Adrenal gland (tissue), 12 donors: ENCODE results near the gene ZNF43. TPM values are rescaled to one million over a fixed set of nuclear protein-coding genes. Genes with fewer than 3 reads are reported as not detected.
A peak's percentile ranks its signal among the peaks of the same experiment; 100 is the strongest.

ENCODE experiments used
- DNase-seq, 7 donors: peaks; one replicate each; pipeline ENCODE4 v3.0.0-alpha.2; 2019 to 2020
- H3K27ac ChIP-seq, 5 donors: fragments of 200-600 bp; sonication (generic) in 4 of 5; 1 replicate in 3 of 5; 2 replicates in 2 of 5; pipeline versions ENCODE4 v1.5.1 to v1.8.0; 2016 to 2020; ENCODE audit warnings: mild to moderate bottlenecking in 1 of 5
- H3K27me3 ChIP-seq: fragments of 200-600 bp; 2 replicates; pipeline ENCODE4 v1.8.0; 2021
- H3K36me3 ChIP-seq, 2 donors: fragments of 200-600 bp; replicated peaks in 1 of 2; 1 replicate in 1 of 2; 2 replicates in 1 of 2; pipeline versions ENCODE4 v1.5.1 to v1.8.0; 2018 to 2022
- H3K4me1 ChIP-seq, 2 donors: fragments of 200-600 bp; replicated peaks in 1 of 2; 1 replicate in 1 of 2; 2 replicates in 1 of 2; pipeline versions ENCODE4 v1.5.1 to v1.8.0; 2018 to 2021
- H3K4me3 ChIP-seq, 4 donors: fragments of 200-600 bp; sonication (generic) in 3 of 4; one replicate each; pipeline ENCODE4 v1.5.1; 2016 to 2018
- H3K9me3 ChIP-seq, 3 donors: fragments of 200-600 bp; sonication (generic) in 1 of 3; replicated peaks in 1 of 3; 1 replicate in 2 of 3; 2 replicates in 1 of 3; pipeline versions ENCODE4 v1.5.1 to v1.8.0; 2016 to 2021
- CTCF ChIP-seq, 6 experiments: fragments of 450-650 bp in 4 of 6; fragments of 200-600 bp in 2 of 6; sonication (generic) in 1 of 6; IDR thresholded peaks; 1 replicate in 5 of 6; 2 replicates in 1 of 6; pipeline versions ENCODE4 v1.5.1 to v1.8.0; 2016 to 2021; ENCODE audit warnings: antibody characterized with exemption in 6 of 6, mild to moderate bottlenecking in 2 of 6, moderate library complexity in 1 of 6
- POLR2A ChIP-seq, 2 donors: fragments of 450-650 bp; IDR thresholded peaks; one replicate each; pipeline ENCODE4 v1.6.1; 2017; ENCODE audit warnings: antibody characterized with exemption in 2 of 2, mild to moderate bottlenecking in 2 of 2, moderate library complexity in 1 of 2
- WGBS, 4 donors: extraction: QIAGEN DNeasy Blood & Tissue Kit in 2 of 4; methylation state at CpG; one replicate each; pipeline versions ENCODE4 v1.1.5 to v1.1.7; 2013 to 2017; 5-methylcytosine and 5-hydroxymethylcytosine counted together
- intact Hi-C, 2 donors: fragments of 100-400 bp; cut with DNase I; formaldehyde crosslinking; loops; one replicate each; pipeline versions ENCODE4 v1.14.1 to v1.15.0; 2022 to 2023
- polyA plus RNA-seq, 3 donors: library from polyadenylated mRNA; stranded (reverse); fragments of 200-250 nt in 2 of 3; fragments of 350-450 nt in 1 of 3; fragmentation: Illumina TruSeq in 1 of 3; extraction: RNeasy Lipid Tissue Mini Kit (QIAGEN cat#74804) in 1 of 3; gene quantifications; one replicate each; pipeline ENCODE4 v1.2.3, GENCODE V29; 2013 to 2014
- total RNA-seq, 9 donors: library from RNA; depleted of rRNA in 4 of 9; stranded (reverse); fragments of >200 nt in 4 of 9; fragments of 120-200 nt in 1 of 9; fragmentation: NEBNext Ultra II Directional in 1 of 9; extraction: Animal tissue kit (Norgen Biotek cat#: 25700) in 1 of 9; gene quantifications; one replicate each; pipeline versions ENCODE4 v1.1.0 to v1.2.4, GENCODE V29; 2013 to 2023
- donor health status: healthy with polysubstance abuse.
- donor health status: Bipolar disorder and iron deficiency.
- donor health status: DM: yes; HTN: yes; CAD: no.
- donor health status: DM: no; HTN: no; CAD: no.
- donor health status: DM: no; HTN: no; CAD: no.
- donor health status: DM: yes; HTN: yes; CAD: no.

Gene ZNF43
- total and polyA plus RNA-seq, 12 donors = 4.6 to 31.7 (median 16.9) TPM

DNA sequence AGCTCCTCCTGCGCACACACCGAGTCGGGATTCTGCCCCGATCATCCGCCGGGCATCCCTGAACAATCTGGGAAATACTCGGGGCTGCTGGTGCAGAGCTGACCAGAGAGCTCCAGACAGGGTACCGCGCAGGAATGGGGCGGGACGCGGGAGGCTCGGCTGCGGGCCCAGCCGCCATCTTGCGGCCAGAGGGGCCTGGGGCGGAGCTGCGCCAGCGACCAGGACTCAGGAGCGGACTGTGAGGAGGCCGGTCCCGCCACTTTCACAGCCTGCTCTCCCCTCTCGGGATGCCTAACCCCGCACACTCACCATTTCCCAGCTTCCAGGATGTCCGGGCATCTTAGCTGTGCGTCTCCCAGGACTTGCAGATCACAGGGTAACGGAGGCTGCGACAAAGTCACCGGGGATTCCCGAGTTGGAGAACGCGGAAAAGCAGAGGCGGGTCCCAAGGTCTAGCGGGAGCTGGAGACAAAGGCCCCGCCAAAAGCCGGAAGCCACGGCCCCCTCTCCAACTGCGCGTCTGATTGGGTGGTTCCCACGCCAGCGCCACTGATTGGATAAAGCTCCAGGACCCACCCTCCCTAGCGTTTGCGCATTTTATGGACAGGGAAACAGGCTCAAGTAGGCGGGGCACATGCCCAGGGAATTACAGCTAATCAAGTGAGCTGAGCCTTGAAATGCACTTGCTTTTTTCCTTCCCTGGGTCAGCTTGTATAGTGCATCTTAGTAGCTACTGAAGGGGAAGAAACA is 15.8 kb upstream of the ZNF43 start:
- Histone ChIP-seq H3K36me3 (no peaks in the 10 kb centered on the region), H3K4me1 (peaks cover 0 to 12% of the 10 kb centered on the region in 2 donors), H3K27ac (peak overlapping the region; percentile 69 to 90 (median 86)), H3K4me3 (peak overlapping the region; percentile 48 to 78 (median 64)), H3K9me3 (no peaks in the 10 kb centered on the region), H3K27me3 (no peaks in the 10 kb centered on the region)
- WGBS, 4 donors = 0 to 1% (median 1%) methylated on average over 23 to 44 of the region's 44 CpGs
- intact Hi-C loops = no loop called here
- DNase-seq = peak; percentile 94 to 98 (median 97)
- peak in 2 of 6 experiments; percentile 4 to 10 for TF ChIP-seq CTCF (IDR thresholded peaks at IDR 0.05)
- peak in 1 of 2 donors; percentile 73 for TF ChIP-seq POLR2A (IDR thresholded peaks at IDR 0.05)

- intact Hi-C loops = no loop called here
- WGBS, 4 donors = 71 to 88% (median 79%) methylated on average over 7 to 9 of the region's 9 CpGs
- no peaks in the 10 kb centered on the region for H3K27me3 ChIP-seq
- peaks cover 0 to 12% of the 10 kb centered on the region in 2 donors for H3K4me1 ChIP-seq
- DNase-seq = no peak
- H3K4me3 ChIP-seq = peak overlapping the region in 2 of 4 donors; percentile 58 to 70
- TF ChIP-seq CTCF (IDR thresholded peaks at IDR 0.05) = no peak
- TF ChIP-seq POLR2A (IDR thresholded peaks at IDR 0.05) = no peak
- no peak overlapping the region for H3K27ac ChIP-seq
- no peaks in the 10 kb centered on the region for H3K9me3 ChIP-seq
- H3K36me3 ChIP-seq = no peaks in the 10 kb centered on the region
Measured at GRCh38 chr19:21850656-21851255, 14.8 kb upstream of the ZNF43 start.

DNA sequence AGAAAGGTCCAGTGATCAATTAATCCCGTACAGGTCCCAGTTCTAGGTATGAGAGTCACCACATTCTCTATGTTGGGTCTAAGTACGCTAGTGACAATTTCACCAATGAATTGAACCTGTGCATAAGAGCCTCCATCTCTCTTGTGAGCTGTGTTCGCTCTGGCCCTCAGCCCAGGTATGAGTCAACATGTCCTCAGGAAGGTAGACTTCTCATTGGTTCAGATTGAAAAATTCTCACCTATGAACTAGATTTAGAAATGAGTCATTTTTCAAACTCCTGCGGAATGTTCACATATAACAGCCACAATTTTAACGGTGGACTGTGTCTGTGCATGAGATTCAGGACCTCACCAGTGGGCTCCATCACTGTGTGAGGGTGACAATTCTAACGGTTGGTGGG is 12.7 kb upstream of the ZNF43 start:
- Histone ChIP-seq H3K4me3 (no peak overlapping the region), H3K4me1 (peaks cover 0 to 12% of the 10 kb centered on the region in 2 donors), H3K27me3 (no peaks in the 10 kb centered on the region), H3K36me3 (no peaks in the 10 kb centered on the region), H3K27ac (no peak overlapping the region), H3K9me3 (no peaks in the 10 kb centered on the region)
- intact Hi-C loops = no loop called here
- 80 to 90% (median 84%) methylated on average over 6 of the region's 6 CpGs for WGBS, 4 donors
- TF ChIP-seq CTCF (IDR thresholded peaks at IDR 0.05) = no peak
- TF ChIP-seq POLR2A (IDR thresholded peaks at IDR 0.05) = no peak
- peak in 1 of 7 donors; percentile 42 for DNase-seq

GRCh38 chr19:21843081-21843480 is 7.1 kb upstream of the ZNF43 start:
- Histone ChIP-seq H3K4me1 (peaks cover 5 to 9% of the 10 kb centered on the region in 2 donors), H3K36me3 (peaks cover 0 to 10% of the 10 kb centered on the region in 2 donors), H3K4me3 (no peak overlapping the region), H3K27ac (no peak overlapping the region), H3K27me3 (no peaks in the 10 kb centered on the region), H3K9me3 (no peaks in the 10 kb centered on the region)
- TF ChIP-seq CTCF (IDR thresholded peaks at IDR 0.05) (no peak), POLR2A (IDR thresholded peaks at IDR 0.05) (no peak)
- intact Hi-C loops = no loop called here
- WGBS, 4 donors = 96 to 100% (median 98%) methylated on average over 5 of the region's 5 CpGs
- DNase-seq = no peak
